HEK293 (cell line): ENCODE results near the gene LY86.
A peak's percentile ranks its signal among the peaks of the same experiment; 100 is the strongest.

Experiments used
- ELK4 ChIP-seq: IDR thresholded peaks from 2 replicates; pipeline ENCODE4 v1.6.1; 2011; ENCODE audit warnings: mild to moderate bottlenecking, low read depth, low read length, borderline replicate concordance
- GLI2 ChIP-seq: fragments of 450-650 bp; formaldehyde crosslinking; IDR thresholded peaks from 2 replicates; pipeline ENCODE4; 2017; ENCODE audit warnings: missing biosample characterization, missing genetic modification characterization, low read depth, borderline replicate concordance
- IKZF3 ChIP-seq: fragments of 450-650 bp; IDR thresholded peaks from 2 replicates; pipeline ENCODE4 v1.5.0; 2018; ENCODE audit warnings: missing biosample characterization, mild to moderate bottlenecking, missing genetic modification characterization, moderate library complexity
- KLF7 ChIP-seq: fragments of 450-650 bp; formaldehyde crosslinking; IDR thresholded peaks from 2 replicates; pipeline ENCODE4 v1.5.1; 2016; ENCODE audit warnings: missing biosample characterization, missing genetic modification characterization, borderline replicate concordance
- OSR2 ChIP-seq: fragments of 450-650 bp; formaldehyde crosslinking; IDR thresholded peaks from 2 replicates; pipeline ENCODE4 v1.5.1; 2016; ENCODE audit warnings: missing biosample characterization, missing genetic modification characterization
- PRDM2 ChIP-seq: fragments of 450-650 bp; formaldehyde crosslinking; IDR thresholded peaks from 2 replicates; pipeline ENCODE4 v1.5.1; 2016; ENCODE audit warnings: missing biosample characterization, missing genetic modification characterization, borderline replicate concordance
- SP7 ChIP-seq: fragments of 450-650 bp; formaldehyde crosslinking; IDR thresholded peaks from 2 replicates; pipeline ENCODE4 v1.5.1; 2016; ENCODE audit warnings: missing biosample characterization, missing genetic modification characterization
- TRIM28 ChIP-seq: IDR thresholded peaks from 2 replicates; pipeline ENCODE4 v1.6.1; 2011; ENCODE audit warnings: low read length, control low read depth, borderline replicate concordance
- YY1 ChIP-seq: fragments of 450-650 bp; formaldehyde crosslinking; IDR thresholded peaks from 2 replicates; pipeline ENCODE4 v1.5.1; 2018; ENCODE audit warnings: missing biosample characterization, missing genetic modification characterization
- ZBTB10 ChIP-seq: fragments of 450-650 bp; formaldehyde crosslinking; IDR thresholded peaks from 2 replicates; pipeline ENCODE4 v1.5.1; 2016; ENCODE audit warnings: missing biosample characterization, missing genetic modification characterization
- ZBTB17 ChIP-seq: fragments of 450-650 bp; formaldehyde crosslinking; IDR thresholded peaks from 2 replicates; pipeline ENCODE4 v1.5.1; 2016; ENCODE audit warnings: missing biosample characterization, missing genetic modification characterization
- ZBTB21 ChIP-seq: fragments of 450-650 bp; formaldehyde crosslinking; IDR thresholded peaks from 2 replicates; pipeline ENCODE4 v1.5.1; 2017; ENCODE audit warnings: missing biosample characterization, missing genetic modification characterization
- ZFP37 ChIP-seq: fragments of 450-650 bp; formaldehyde crosslinking; IDR thresholded peaks from 2 replicates; pipeline ENCODE4 v1.5.1; 2016; ENCODE audit warnings: missing biosample characterization, missing genetic modification characterization
- ZNF114 ChIP-seq: fragments of 450-650 bp; formaldehyde crosslinking; IDR thresholded peaks from 2 replicates; pipeline ENCODE4 v1.5.0; 2017; ENCODE audit warnings: missing biosample characterization, missing genetic modification characterization
- ZNF335 ChIP-seq: fragments of 450-650 bp; formaldehyde crosslinking; conservative IDR thresholded peaks from 2 replicates; pipeline ENCODE4 v1.5.1; 2016; ENCODE audit warnings: missing biosample characterization, missing genetic modification characterization
- ZNF341 ChIP-seq: fragments of 450-650 bp; formaldehyde crosslinking; IDR thresholded peaks from 2 replicates; pipeline ENCODE4; 2016; ENCODE audit warnings: low read depth, missing biosample characterization, missing genetic modification characterization
- ZNF404 ChIP-seq: fragments of 450-650 bp; formaldehyde crosslinking; IDR thresholded peaks from 2 replicates; pipeline ENCODE4 v1.5.1; 2017; ENCODE audit warnings: missing biosample characterization, missing genetic modification characterization
- ZNF426 ChIP-seq: fragments of 450-650 bp; formaldehyde crosslinking; IDR thresholded peaks from 2 replicates; pipeline ENCODE4 v1.5.1; 2017; ENCODE audit warnings: missing biosample characterization, missing genetic modification characterization, mild to moderate bottlenecking, inconsistent platforms, moderate library complexity
- ZNF48 ChIP-seq: fragments of 450-650 bp; formaldehyde crosslinking; IDR thresholded peaks from 2 replicates; pipeline ENCODE4 v1.5.1; 2016; ENCODE audit warnings: missing biosample characterization, missing genetic modification characterization
- ZNF623 ChIP-seq: fragments of 450-650 bp; formaldehyde crosslinking; IDR thresholded peaks from 2 replicates; pipeline ENCODE4 v1.5.1; 2016; ENCODE audit warnings: missing biosample characterization, missing genetic modification characterization
- ZNF660 ChIP-seq: fragments of 450-650 bp; IDR thresholded peaks from 2 replicates; pipeline ENCODE4 v1.5.1; 2018; ENCODE audit warnings: missing biosample characterization, mild to moderate bottlenecking, missing genetic modification characterization
- ZNF76 ChIP-seq: fragments of 450-650 bp; formaldehyde crosslinking; IDR thresholded peaks from 2 replicates; pipeline ENCODE4; 2016; ENCODE audit warnings: low read depth, missing biosample characterization, missing genetic modification characterization, borderline replicate concordance
- ZNF792 ChIP-seq: fragments of 450-650 bp; formaldehyde crosslinking; IDR thresholded peaks from 2 replicates; pipeline ENCODE4 v1.5.1; 2016; ENCODE audit warnings: missing biosample characterization, missing genetic modification characterization
- ZNF843 ChIP-seq: fragments of 450-650 bp; formaldehyde crosslinking; IDR thresholded peaks from 2 replicates; pipeline ENCODE4 v1.5.1; 2016; ENCODE audit warnings: missing biosample characterization, missing genetic modification characterization
- ZSCAN16 ChIP-seq: fragments of 450-650 bp; formaldehyde crosslinking; IDR thresholded peaks from 2 replicates; pipeline ENCODE4 v1.5.1; 2016; ENCODE audit warnings: missing biosample characterization, missing genetic modification characterization
- TF ChIP-seq, protein P1 (sequence below): fragments of 450-650 bp; formaldehyde crosslinking; IDR thresholded peaks from 2 replicates; pipeline ENCODE4 v1.5.0; 2017; ENCODE audit warnings: missing biosample characterization, missing genetic modification characterization, borderline replicate concordance
- TF ChIP-seq, protein P2 (sequence below): fragments of 450-650 bp; formaldehyde crosslinking; IDR thresholded peaks from 2 replicates; pipeline ENCODE4 v1.5.1; 2016; ENCODE audit warnings: missing biosample characterization, missing genetic modification characterization

Gene LY86

DNA sequence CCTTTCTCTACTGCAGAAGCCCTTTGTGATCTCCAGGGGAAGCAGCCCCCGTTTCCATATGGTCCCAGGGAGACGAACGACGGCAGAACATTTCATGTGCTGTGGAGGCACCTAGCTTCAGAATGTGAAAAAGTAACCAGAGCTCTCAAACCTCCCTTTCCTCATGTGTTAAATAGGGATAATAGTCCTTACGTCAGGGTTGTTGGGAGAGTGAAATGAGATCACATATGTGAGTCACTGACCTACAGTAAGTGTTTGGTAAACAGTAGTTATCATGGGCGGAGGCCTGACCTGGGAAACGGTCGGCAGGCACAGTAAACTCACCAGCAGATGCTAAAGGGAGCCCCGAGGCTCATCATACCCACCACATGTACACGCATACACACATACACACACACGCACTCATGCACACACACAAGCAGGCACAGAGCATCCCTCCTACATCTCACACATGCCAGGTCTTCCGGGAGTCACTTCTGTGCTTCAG is 89.7 kb downstream of the LY86 start (continued):
- no peak for TF ChIP-seq PRDM2
- peak; percentile 39; the same call in 1 of the 2 replicates for TF ChIP-seq ZNF76
- TF ChIP-seq KLF7 (tag by site-specific recombination), result peak; percentile 61; the same call in 1 of the 2 replicates
- TF ChIP-seq ZNF341 (tag by site-specific recombination), result no peak
- peak; percentile 98 for TF ChIP-seq ZSCAN16
- TF ChIP-seq SP7 (tag by site-specific recombination), result peak; percentile 92
- peak; percentile 46; the same call in 1 of the 2 replicates for TF ChIP-seq ZNF843 (tag by site-specific recombination)
- TF ChIP-seq, protein P1, sequence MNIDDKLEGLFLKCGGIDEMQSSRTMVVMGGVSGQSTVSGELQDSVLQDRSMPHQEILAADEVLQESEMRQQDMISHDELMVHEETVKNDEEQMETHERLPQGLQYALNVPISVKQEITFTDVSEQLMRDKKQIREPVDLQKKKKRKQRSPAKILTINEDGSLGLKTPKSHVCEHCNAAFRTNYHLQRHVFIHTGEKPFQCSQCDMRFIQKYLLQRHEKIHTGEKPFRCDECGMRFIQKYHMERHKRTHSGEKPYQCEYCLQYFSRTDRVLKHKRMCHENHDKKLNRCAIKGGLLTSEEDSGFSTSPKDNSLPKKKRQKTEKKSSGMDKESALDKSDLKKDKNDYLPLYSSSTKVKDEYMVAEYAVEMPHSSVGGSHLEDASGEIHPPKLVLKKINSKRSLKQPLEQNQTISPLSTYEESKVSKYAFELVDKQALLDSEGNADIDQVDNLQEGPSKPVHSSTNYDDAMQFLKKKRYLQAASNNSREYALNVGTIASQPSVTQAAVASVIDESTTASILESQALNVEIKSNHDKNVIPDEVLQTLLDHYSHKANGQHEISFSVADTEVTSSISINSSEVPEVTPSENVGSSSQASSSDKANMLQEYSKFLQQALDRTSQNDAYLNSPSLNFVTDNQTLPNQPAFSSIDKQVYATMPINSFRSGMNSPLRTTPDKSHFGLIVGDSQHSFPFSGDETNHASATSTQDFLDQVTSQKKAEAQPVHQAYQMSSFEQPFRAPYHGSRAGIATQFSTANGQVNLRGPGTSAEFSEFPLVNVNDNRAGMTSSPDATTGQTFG, result no peak
- 0 out of 2 replicates have a peak, but pooled peaks have one; percentile 58 for TF ChIP-seq ZNF792
- TF ChIP-seq, protein P2, sequence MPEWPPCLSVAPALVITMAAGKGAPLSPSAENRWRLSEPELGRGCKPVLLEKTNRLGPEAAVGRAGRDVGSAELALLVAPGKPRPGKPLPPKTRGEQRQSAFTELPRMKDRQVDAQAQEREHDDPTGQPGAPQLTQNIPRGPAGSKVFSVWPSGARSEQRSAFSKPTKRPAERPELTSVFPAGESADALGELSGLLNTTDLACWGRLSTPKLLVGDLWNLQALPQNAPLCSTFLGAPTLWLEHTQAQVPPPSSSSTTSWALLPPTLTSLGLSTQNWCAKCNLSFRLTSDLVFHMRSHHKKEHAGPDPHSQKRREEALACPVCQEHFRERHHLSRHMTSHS (tag by site-specific recombination), result no peak
- TF ChIP-seq ZNF426 (tag by site-specific recombination), result no peak
- TF ChIP-seq GLI2 (tag by site-specific recombination), result no peak
- no peak for TF ChIP-seq ZNF48 (tag by site-specific recombination)
- peak; percentile 48; the same call in 1 of the 2 replicates for TF ChIP-seq ZNF335 (tag by site-specific recombination)
- TF ChIP-seq OSR2 (tag by site-specific recombination), result peak; percentile 91
- TF ChIP-seq ZNF660 (tag by site-specific recombination), result peak; percentile 87
- TF ChIP-seq ZNF623 (tag by site-specific recombination), result 0 out of 2 replicates have a peak, but pooled peaks have one; percentile 11
- peak; percentile 99 for TF ChIP-seq ZBTB21 (tag by site-specific recombination)
- TF ChIP-seq ELK4, result no peak
- TF ChIP-seq ZNF404 (tag by site-specific recombination), result no peak
- TF ChIP-seq ZBTB10 (tag by site-specific recombination), result peak; percentile 68
- TF ChIP-seq ZNF114, result no peak
- TF ChIP-seq YY1 (tag by site-specific recombination), result no peak
- peak; percentile 58; the same call in 1 of the 2 replicates for TF ChIP-seq ZFP37 (tag by site-specific recombination)
- peak; percentile 84; the same call in 1 of the 2 replicates for TF ChIP-seq IKZF3
- TF ChIP-seq ZBTB17 (tag by site-specific recombination), result peak; percentile 42
- peak; percentile 72; the same call in 1 of the 2 replicates for TF ChIP-seq TRIM28
